Right forelimb (tissue), 1 donor: ENCODE measurements around the gene ALG2.

Experiments used
- DNase-seq: peaks from one replicate; pipeline ENCODE4 v3.0.0-alpha.2; 2018

Gene ALG2

GRCh38 chr9:99169982-99170761, 51.6 kb downstream of the ALG2 start:
- DNase-seq, result no peak

- DNase-seq, result no peak
Measured at GRCh38 chr9:99169086-99169485, 52.7 kb downstream of the ALG2 start.

GRCh38 chr9:99167694-99168093, 54.0 kb downstream of the ALG2 start:
- no peak for DNase-seq

- DNase-seq, result no peak
Measured at GRCh38 chr9:99167119-99167518, 54.6 kb downstream of the ALG2 start.
